Measurements from ENCODE around the gene ZNF564. TPM values are rescaled to one million over a fixed set of nuclear protein-coding genes. Genes with fewer than 3 reads are reported as not detected.

The ZNF564 gene
- total and polyA plus RNA-seq, 2 donors (not counting 3 experiments of a cell fraction or from before 2014, with no cell fraction given): 1.5 to 6.5 TPM

DNA sequence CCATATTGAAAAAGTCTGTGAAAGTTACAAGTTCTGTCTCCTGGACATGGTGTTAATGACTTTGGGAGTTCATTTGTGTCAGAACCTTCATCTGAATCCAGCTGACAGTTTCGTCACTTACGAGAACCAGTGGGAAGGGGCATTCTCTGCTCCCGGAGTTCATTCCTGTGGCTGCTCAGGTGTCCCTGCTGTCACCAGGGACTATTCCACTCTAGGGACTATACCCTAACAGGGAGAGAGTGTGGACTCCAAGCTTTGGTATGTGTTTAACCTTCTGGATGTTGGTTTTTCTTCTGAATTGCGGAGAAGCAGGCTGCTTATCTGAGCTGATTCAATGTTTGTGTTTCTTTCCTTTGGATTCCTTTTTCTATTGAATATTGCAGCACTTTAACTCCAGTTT, 54.2 kb downstream of the ZNF564 start:
- Histone ChIP-seq H4K20me1 (replicated peaks; ENCODE audit: control insufficient read depth, extremely low read depth, insufficient read depth, low read length) (no peaks in the 10 kb centered on the region), H2AFZ (ENCODE audit: low read depth, low read length) (peak overlapping the region; percentile 38), H3K4me3 (replicated peaks in 1 of 3; ENCODE audit: insufficient read depth in 1 of 3, low read depth in 1 of 3, low read length in 3 of 3) (no peak overlapping the region), H3K27me3 (ENCODE audit: control insufficient read depth in 2 of 2, insufficient read depth in 2 of 2, low read length in 2 of 2) (no peaks in the 10 kb centered on the region), H3K9ac (replicated peaks; ENCODE audit: extremely low read depth, insufficient read depth, low read length) (no peak overlapping the region), H3K9me3 (replicated peaks; ENCODE audit: control insufficient read depth, insufficient read depth, low read length) (no peaks in the 10 kb centered on the region), H3K36me3 (ENCODE audit: control insufficient read depth in 2 of 2, extremely low read depth in 1 of 2, insufficient read depth in 2 of 2, low read length in 2 of 2) (no peaks in the 10 kb centered on the region), H3K4me2 (ENCODE audit: insufficient read depth, low read length) (no peak overlapping the region), H3K79me2 (ENCODE audit: control insufficient read depth, insufficient read depth, low read length) (no peaks in the 10 kb centered on the region), H3K4me1 (ENCODE audit: control insufficient read depth, extremely low read depth, insufficient read depth, low read length) (peaks cover 5% of the 10 kb centered on the region), H3K9me1 (replicated peaks; ENCODE audit: control insufficient read depth, extremely low read depth, insufficient read depth, low read length) (no peaks in the 10 kb centered on the region), H3K27ac (ENCODE audit: insufficient read depth, low read depth, low read length) (no peak overlapping the region)
- DNase-seq (ENCODE audit: low read depth, low spot score) (no peak), FAIRE-seq (no peak)
- CTCF ChIA-PET: no interaction called here
- intact Hi-C loops (cut with micrococcal nuclease) (no loop called here), dilution Hi-C loops (cut with MboI; ENCODE audit: extremely low pct_ligation_motif_present, low sequenced_read_pairs) (no loop called here)
- POLR2A ChIA-PET: no interaction called here
- no TSS peak for BruUV-seq (replicated peaks)
- TF ChIP-seq FOS (IDR thresholded peaks at IDR 0.05; ENCODE audit: borderline replicate concordance, insufficient read depth, low read length) (no peak), GATA2 (IDR thresholded peaks at IDR 0.05; ENCODE audit: insufficient read depth, insufficient read length, low read depth, low read length) (no peak), POLR2AphosphoS5 (IDR thresholded peaks at IDR 0.05; ENCODE audit: insufficient read depth, low read depth, low read length) (no peak), POLR2A (IDR thresholded peaks at IDR 0.05; ENCODE audit: low read depth, low read length) (no peak), JUN (IDR thresholded peaks at IDR 0.05; ENCODE audit: borderline replicate concordance, insufficient read depth, insufficient read length, low read depth) (no peak), MYC (IDR thresholded peaks at IDR 0.05; ENCODE audit: low read depth, low read length) (no peak)
- TF ChIP-seq, protein P1, sequence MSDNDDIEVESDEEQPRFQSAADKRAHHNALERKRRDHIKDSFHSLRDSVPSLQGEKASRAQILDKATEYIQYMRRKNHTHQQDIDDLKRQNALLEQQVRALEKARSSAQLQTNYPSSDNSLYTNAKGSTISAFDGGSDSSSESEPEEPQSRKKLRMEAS (IDR thresholded peaks at IDR 0.05; ENCODE audit: insufficient read depth, insufficient read length): no peak
- TF ChIP-seq, protein P2, sequence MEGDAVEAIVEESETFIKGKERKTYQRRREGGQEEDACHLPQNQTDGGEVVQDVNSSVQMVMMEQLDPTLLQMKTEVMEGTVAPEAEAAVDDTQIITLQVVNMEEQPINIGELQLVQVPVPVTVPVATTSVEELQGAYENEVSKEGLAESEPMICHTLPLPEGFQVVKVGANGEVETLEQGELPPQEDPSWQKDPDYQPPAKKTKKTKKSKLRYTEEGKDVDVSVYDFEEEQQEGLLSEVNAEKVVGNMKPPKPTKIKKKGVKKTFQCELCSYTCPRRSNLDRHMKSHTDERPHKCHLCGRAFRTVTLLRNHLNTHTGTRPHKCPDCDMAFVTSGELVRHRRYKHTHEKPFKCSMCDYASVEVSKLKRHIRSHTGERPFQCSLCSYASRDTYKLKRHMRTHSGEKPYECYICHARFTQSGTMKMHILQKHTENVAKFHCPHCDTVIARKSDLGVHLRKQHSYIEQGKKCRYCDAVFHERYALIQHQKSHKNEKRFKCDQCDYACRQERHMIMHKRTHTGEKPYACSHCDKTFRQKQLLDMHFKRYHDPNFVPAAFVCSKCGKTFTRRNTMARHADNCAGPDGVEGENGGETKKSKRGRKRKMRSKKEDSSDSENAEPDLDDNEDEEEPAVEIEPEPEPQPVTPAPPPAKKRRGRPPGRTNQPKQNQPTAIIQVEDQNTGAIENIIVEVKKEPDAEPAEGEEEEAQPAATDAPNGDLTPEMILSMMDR (IDR thresholded peaks at IDR 0.05; ENCODE audit: extremely low read depth in 1 of 2, insufficient read depth in 1 of 2, low read depth in 1 of 2, low read length in 2 of 2): no peak

All from endothelial cell of umbilical vein (primary cell).